GM12801 (cell line): ENCODE measurements around the gene PTGR1.

Experiments used
- CTCF ChIP-seq: IDR thresholded peaks from one replicate; pipeline ENCODE4 v1.5.1; 2011; ENCODE audit warnings: control low read depth; ENCODE audit not compliant: insufficient read length; ENCODE audit errors: extremely low read depth

Gene PTGR1

DNA sequence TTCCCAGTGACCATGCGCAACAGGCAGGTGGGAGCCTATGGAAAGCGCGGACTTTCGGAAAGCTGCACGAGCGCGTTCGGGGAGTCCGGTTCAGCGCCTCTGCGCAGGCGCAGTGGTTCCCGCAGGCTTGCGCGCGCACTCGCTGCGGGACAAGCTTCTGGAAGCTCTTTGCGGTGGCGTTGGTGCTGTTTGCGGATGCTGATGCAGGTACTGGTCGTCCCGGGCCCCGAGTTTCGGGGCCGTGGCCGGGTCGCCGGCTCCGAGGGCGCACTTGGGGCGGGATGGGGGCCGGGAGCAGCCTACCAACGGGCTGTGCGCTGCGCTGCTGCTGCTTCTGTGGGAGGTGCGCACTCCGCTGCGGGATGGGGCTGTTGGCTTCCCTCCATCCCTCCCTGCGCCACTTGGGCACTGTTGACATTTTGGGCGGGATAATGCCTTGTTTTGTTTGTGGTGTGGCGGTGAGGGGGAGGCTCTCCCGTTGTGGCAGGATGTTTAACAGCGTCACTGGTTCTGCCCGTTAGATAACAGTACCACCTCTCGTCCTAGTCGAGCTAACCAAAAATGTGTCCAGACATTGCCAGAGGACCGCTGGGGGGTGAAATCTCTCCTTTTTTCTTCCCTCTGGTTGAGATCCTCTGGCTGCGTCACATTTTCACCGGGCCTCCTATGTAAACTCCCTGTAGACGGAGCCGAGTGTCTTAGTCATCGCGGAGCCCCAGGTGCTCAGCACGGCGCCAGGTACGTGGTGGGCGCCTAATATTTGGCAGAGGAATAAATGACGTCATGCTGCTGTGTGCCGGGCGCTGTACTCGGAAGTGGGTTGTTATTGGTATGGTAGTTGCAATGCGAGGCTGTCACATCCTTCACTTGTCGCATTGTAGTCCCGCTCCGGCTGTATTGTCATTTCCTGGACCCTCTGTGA is 74.1 kb downstream of the PTGR1 start, which contains the start of gene ZNF483:
Gene ZNF483 (plus strand): TSS at position 124 of the 922 bp plus-strand sequence. CDS start 2,217 bp downstream, outside the sequence.
- no peak for TF ChIP-seq CTCF

- TF ChIP-seq CTCF, result no peak
Measured at GRCh38 chr9:111524731-111525055, 74.8 kb downstream of the PTGR1 start.

DNA sequence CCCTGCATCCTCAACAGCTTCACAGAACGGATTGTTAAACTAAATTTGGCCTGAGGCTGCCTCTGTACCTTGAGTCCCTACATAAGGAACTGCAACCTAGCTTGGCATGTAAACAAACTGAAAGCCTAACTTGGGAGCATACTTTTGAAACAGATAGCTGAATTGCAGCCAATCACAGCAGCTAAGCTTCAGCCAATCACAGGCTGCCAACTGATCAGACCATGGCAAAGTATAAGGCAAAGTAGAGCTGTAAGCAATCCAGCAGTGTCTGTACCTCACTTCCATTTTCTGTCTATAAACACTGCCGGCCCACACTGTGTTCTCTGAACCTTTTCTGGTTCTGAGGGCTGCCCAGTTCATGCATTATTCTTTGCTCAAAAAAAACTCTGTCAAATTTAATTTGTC is 83.4 kb downstream of the PTGR1 start:
- TF ChIP-seq CTCF, result no peak

DNA sequence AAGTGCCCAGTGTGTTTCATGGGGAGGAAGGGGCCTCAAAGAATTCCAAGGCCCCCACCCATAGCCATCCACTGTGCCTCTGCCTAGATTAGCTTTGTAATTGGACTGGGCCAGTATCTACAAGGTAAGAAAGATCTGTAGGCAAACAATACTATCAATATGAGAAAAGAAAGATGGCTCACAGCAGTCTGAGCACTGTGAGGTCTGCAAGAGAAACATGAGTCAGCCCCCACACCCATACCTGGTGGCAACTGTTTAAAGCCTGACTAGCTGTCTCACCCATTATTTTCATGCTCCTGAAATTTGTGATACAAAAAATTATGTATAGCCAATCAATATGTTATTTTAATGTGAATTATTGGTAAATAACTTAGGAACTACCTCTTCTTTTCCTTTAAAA is 84.5 kb downstream of the PTGR1 start:
- no peak for TF ChIP-seq CTCF
